Measurements from ENCODE around the gene AKR1C1. TPM values are rescaled to one million over a fixed set of nuclear protein-coding genes. Genes with fewer than 3 reads are reported as not detected.

Gene AKR1C1
- total RNA-seq, 1 experiment from 2014 or later: 4.1 TPM

GRCh38 chr10:4943821-4944220, 19.4 kb upstream of the AKR1C1 start:
- H3K27ac Mint-ChIP-seq: peak overlapping the region; percentile 86; the same call in 1 of the 2 replicates
- H3K36me3 Mint-ChIP-seq: no peaks in the 10 kb centered on the region
- no peaks in the 10 kb centered on the region for H3K9me3 Mint-ChIP-seq
- ChIA-PET CTCF (interaction anchor here (1.4 kb wide), 1 partner anchor 94 kb away, joined by 5 read pairs; no protein-coding TSS in a partner anchor), POLR2A (no interaction called here)
- no peaks in the 10 kb centered on the region; the same call in none of the 2 replicates for H3K27me3 Mint-ChIP-seq (ENCODE audit: low read depth)
- ATAC-seq (no peak), DNase-seq (ENCODE audit: low spot score) (no peak)
- H3K4me1 Mint-ChIP-seq: peaks cover 69% of the 10 kb centered on the region
- TF ChIP-seq, protein P1, sequence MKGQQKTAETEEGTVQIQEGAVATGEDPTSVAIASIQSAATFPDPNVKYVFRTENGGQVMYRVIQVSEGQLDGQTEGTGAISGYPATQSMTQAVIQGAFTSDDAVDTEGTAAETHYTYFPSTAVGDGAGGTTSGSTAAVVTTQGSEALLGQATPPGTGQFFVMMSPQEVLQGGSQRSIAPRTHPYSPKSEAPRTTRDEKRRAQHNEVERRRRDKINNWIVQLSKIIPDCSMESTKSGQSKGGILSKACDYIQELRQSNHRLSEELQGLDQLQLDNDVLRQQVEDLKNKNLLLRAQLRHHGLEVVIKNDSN (CRISPR knock-in tag; IDR thresholded peaks at IDR 0.05): no peak
- TF ChIP-seq TP53 (CRISPR knock-in tag; IDR thresholded peaks at IDR 0.05): no peak
- no peak for TF ChIP-seq GRHL2 (CRISPR knock-in tag; IDR thresholded peaks at IDR 0.05; ENCODE audit: insufficient replicate concordance, severe bottlenecking)
- no peak for TF ChIP-seq JAZF1 (CRISPR knock-in tag; IDR thresholded peaks at IDR 0.05)
- no peak for TF ChIP-seq ETV6 (CRISPR knock-in tag; IDR thresholded peaks at IDR 0.05)
- TF ChIP-seq ZNF219 (CRISPR knock-in tag; IDR thresholded peaks at IDR 0.05; ENCODE audit: borderline replicate concordance): no peak
- TF ChIP-seq MAX (CRISPR knock-in tag; IDR thresholded peaks at IDR 0.05): no peak
- no peak for TF ChIP-seq MLX (CRISPR knock-in tag; IDR thresholded peaks at IDR 0.05)
- no peak for TF ChIP-seq HMGA2 (CRISPR knock-in tag; IDR thresholded peaks at IDR 0.05)
- TF ChIP-seq ZNF317 (CRISPR knock-in tag; IDR thresholded peaks at IDR 0.05; ENCODE audit: borderline replicate concordance, low read depth): no peak
- TF ChIP-seq, protein P2, sequence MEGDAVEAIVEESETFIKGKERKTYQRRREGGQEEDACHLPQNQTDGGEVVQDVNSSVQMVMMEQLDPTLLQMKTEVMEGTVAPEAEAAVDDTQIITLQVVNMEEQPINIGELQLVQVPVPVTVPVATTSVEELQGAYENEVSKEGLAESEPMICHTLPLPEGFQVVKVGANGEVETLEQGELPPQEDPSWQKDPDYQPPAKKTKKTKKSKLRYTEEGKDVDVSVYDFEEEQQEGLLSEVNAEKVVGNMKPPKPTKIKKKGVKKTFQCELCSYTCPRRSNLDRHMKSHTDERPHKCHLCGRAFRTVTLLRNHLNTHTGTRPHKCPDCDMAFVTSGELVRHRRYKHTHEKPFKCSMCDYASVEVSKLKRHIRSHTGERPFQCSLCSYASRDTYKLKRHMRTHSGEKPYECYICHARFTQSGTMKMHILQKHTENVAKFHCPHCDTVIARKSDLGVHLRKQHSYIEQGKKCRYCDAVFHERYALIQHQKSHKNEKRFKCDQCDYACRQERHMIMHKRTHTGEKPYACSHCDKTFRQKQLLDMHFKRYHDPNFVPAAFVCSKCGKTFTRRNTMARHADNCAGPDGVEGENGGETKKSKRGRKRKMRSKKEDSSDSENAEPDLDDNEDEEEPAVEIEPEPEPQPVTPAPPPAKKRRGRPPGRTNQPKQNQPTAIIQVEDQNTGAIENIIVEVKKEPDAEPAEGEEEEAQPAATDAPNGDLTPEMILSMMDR (IDR thresholded peaks at IDR 0.05): no peak
- TF ChIP-seq, protein P3, sequence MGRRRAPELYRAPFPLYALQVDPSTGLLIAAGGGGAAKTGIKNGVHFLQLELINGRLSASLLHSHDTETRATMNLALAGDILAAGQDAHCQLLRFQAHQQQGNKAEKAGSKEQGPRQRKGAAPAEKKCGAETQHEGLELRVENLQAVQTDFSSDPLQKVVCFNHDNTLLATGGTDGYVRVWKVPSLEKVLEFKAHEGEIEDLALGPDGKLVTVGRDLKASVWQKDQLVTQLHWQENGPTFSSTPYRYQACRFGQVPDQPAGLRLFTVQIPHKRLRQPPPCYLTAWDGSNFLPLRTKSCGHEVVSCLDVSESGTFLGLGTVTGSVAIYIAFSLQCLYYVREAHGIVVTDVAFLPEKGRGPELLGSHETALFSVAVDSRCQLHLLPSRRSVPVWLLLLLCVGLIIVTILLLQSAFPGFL (CRISPR knock-in tag; IDR thresholded peaks at IDR 0.05; ENCODE audit: borderline replicate concordance): no peak
- TF ChIP-seq GABPB1 (CRISPR knock-in tag; IDR thresholded peaks at IDR 0.05): no peak
- TF ChIP-seq ZSCAN18 (CRISPR knock-in tag; IDR thresholded peaks at IDR 0.05): no peak
- TF ChIP-seq ZNF423 (CRISPR knock-in tag; IDR thresholded peaks at IDR 0.05): no peak
- TF ChIP-seq ZBTB21 (CRISPR knock-in tag; IDR thresholded peaks at IDR 0.05; ENCODE audit: borderline replicate concordance): no peak
- no peak overlapping the region for H3K4me3 Mint-ChIP-seq

DNA sequence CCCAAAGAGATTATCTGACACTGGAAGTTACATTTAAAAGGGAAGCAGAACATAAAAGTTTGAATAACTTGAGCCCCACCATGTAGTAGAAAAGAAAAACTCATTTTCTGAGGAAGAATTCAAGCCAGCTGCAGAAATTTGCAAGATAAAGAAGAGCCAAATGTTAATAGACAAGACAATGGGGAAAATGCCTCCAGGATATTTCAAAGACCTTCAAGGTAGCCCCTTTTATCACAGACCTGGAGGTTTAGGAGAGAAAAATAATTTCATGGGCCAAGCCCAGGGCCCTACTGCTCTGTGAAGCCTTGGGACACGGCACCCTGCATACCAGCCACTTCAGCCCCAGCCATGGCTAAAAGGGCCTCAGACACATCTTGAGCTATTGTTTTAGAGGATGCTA, 18.4 kb upstream of the AKR1C1 start:
- TF ChIP-seq, protein P4, sequence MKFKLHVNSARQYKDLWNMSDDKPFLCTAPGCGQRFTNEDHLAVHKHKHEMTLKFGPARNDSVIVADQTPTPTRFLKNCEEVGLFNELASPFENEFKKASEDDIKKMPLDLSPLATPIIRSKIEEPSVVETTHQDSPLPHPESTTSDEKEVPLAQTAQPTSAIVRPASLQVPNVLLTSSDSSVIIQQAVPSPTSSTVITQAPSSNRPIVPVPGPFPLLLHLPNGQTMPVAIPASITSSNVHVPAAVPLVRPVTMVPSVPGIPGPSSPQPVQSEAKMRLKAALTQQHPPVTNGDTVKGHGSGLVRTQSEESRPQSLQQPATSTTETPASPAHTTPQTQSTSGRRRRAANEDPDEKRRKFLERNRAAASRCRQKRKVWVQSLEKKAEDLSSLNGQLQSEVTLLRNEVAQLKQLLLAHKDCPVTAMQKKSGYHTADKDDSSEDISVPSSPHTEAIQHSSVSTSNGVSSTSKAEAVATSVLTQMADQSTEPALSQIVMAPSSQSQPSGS (CRISPR knock-in tag; IDR thresholded peaks at IDR 0.05; ENCODE audit: borderline replicate concordance, low read depth): no peak
- CTCF ChIA-PET: interaction anchor here (1.0 to 1.7 kb wide), 2 partner anchors 37 to 95 kb away, joined by 3 to 6 read pairs; no protein-coding TSS in a partner anchor
- Mint-ChIP-seq H3K27me3 (ENCODE audit: low read depth) (no peaks in the 10 kb centered on the region; the same call in none of the 2 replicates), H3K36me3 (no peaks in the 10 kb centered on the region), H3K27ac (peak overlapping the region; percentile 86), H3K4me1 (peaks cover 69% of the 10 kb centered on the region), H3K9me3 (no peaks in the 10 kb centered on the region), H3K4me3 (peak overlapping the region; percentile 13; the same call in 1 of the 2 replicates)
- POLR2A ChIA-PET: no interaction called here
- peak; percentile 15 for DNase-seq (ENCODE audit: low spot score)
- peak; percentile 80 for ATAC-seq

Data from WTC11 (cell line).